IMR-90 (cell line): Measurements from ENCODE around the gene ELOVL1. TPM values are rescaled to one million over a fixed set of nuclear protein-coding genes. Genes with fewer than 3 reads are reported as not detected.

Experiments used
- ATAC-seq: fragments of 200-7000 bp; cut with Tn5 transposase; 2 replicates; pipeline ENCODE4 v1.9.1; 2020; ENCODE audit warnings: low read depth, mild to moderate bottlenecking, moderate library complexity
- BruUV-seq: library from RNA; stranded (reverse); fragments of 400-500 nt; replicated peaks from 2 replicates; lab custom pipeline; 2021; lab: Mats Ljungman, UMichigan
- CTCF ChIA-PET: fragments of 300-600 bp; formaldehyde crosslinking; extraction: SDS; loops from one replicate; lab custom pipeline; 2021; ENCODE audit warnings: antibody characterized with exemption; lab: Yijun Ruan, JAX
- POLR2A ChIA-PET: fragments of 300-600 bp; sonication (Branson Sonifier 250); formaldehyde crosslinking; loops from one replicate; lab custom pipeline; 2022; ENCODE audit warnings: antibody characterized with exemption; ENCODE audit not compliant: unreplicated experiment; lab: Charles Lee
- DNase-seq: peaks from one replicate; pipeline ENCODE4 v3.0.0; 2013
- H2AFZ ChIP-seq: replicated peaks from 2 replicates; pipeline ENCODE3; 2013; ENCODE audit warnings: low read length, mild to moderate bottlenecking; ENCODE audit not compliant: poor library complexity
- H2AK5ac ChIP-seq: 2 replicates; pipeline ENCODE4 v1.6.1; 2013; ENCODE audit warnings: low read depth, low read length, inconsistent platforms
- H2AK9ac ChIP-seq: replicated peaks from 2 replicates; pipeline ENCODE3; 2013; ENCODE audit warnings: mild to moderate bottlenecking, low read depth, low read length, moderate library complexity; ENCODE audit not compliant: poor library complexity
- H2BK120ac ChIP-seq: 2 replicates; pipeline ENCODE4 v1.6.1; 2013; ENCODE audit warnings: low read depth, low read length, inconsistent platforms
- H2BK15ac ChIP-seq: 3 replicates; pipeline ENCODE4 v1.6.1; 2013; ENCODE audit warnings: low read depth, low read length, inconsistent platforms
- H2BK20ac ChIP-seq: 2 replicates; pipeline ENCODE4 v1.6.1; 2013; ENCODE audit warnings: low read depth, mild to moderate bottlenecking, inconsistent platforms, low read length, moderate library complexity
- H2BK5ac ChIP-seq: 2 replicates; pipeline ENCODE4 v1.6.1; 2013; ENCODE audit warnings: mild to moderate bottlenecking, low read depth, low read length, inconsistent platforms; ENCODE audit not compliant: poor library complexity, severe bottlenecking
- H3K14ac ChIP-seq: replicated peaks from 2 replicates; pipeline ENCODE4 v1.6.1; 2013; ENCODE audit warnings: low read depth, low read length, inconsistent platforms
- H3K18ac ChIP-seq: 2 replicates; pipeline ENCODE4 v1.6.1; 2013; ENCODE audit warnings: low read depth, low read length, control low read depth
- H3K23ac ChIP-seq: 2 replicates; pipeline ENCODE4 v1.6.1; 2013; ENCODE audit warnings: low read depth, low read length, inconsistent platforms
- H3K27ac ChIP-seq: 2 replicates; pipeline ENCODE4 v1.5.1; 2013; ENCODE audit warnings: mild to moderate bottlenecking, control low read depth, low read length; ENCODE audit not compliant: insufficient read depth
- H3K27me3 ChIP-seq: 2 replicates; pipeline ENCODE4 v1.6.1; 2013; ENCODE audit warnings: low read length; ENCODE audit not compliant: control insufficient read depth, insufficient read depth
- H3K36me3 ChIP-seq: 2 replicates; pipeline ENCODE4 v1.6.1; 2013; ENCODE audit warnings: low read length, mixed read lengths; ENCODE audit not compliant: control insufficient read depth, insufficient read depth
- H3K4ac ChIP-seq: 2 replicates; pipeline ENCODE4 v1.6.1; 2013; ENCODE audit warnings: low read depth, low read length, inconsistent platforms
- H3K4me1 ChIP-seq: 2 replicates; pipeline ENCODE4 v1.6.1; 2013; ENCODE audit warnings: low read length, mixed read lengths; ENCODE audit not compliant: control insufficient read depth, insufficient read depth
- H3K4me2 ChIP-seq: 2 replicates; pipeline ENCODE4 v1.6.1; 2013; ENCODE audit warnings: low read depth, mild to moderate bottlenecking, control low read depth, low read length, moderate library complexity
- H3K4me3 ChIP-seq: 2 replicates; pipeline ENCODE4 v1.5.1; 2013; ENCODE audit warnings: low read depth, mild to moderate bottlenecking, control low read depth, low read length, moderate library complexity; ENCODE audit not compliant: insufficient read depth
- H3K56ac ChIP-seq: 2 replicates; pipeline ENCODE4 v1.6.1; 2013; ENCODE audit warnings: low read length, inconsistent platforms; ENCODE audit not compliant: insufficient read depth; ENCODE audit errors: extremely low read depth
- H3K79me1 ChIP-seq, 2 experiments: 2 replicates each; pipeline ENCODE4 v1.6.1; 2013; ENCODE audit warnings: low read length in 2 of 2, inconsistent platforms in 1 of 2, low read depth in 1 of 2
- H3K9ac ChIP-seq: 2 replicates; pipeline ENCODE4 v1.6.1; 2013; ENCODE audit warnings: low read depth, low read length, control low read depth
- H3K9me1 ChIP-seq: 2 replicates; pipeline ENCODE4 v1.6.1; 2013; ENCODE audit warnings: low read length, inconsistent platforms; ENCODE audit not compliant: insufficient read depth
- H3K9me3 ChIP-seq: 2 replicates; pipeline ENCODE4 v1.6.1; 2013; ENCODE audit warnings: low read length; ENCODE audit not compliant: control insufficient read depth, insufficient read depth
- H4K20me1 ChIP-seq: 2 replicates; pipeline ENCODE4 v1.6.1; 2013; ENCODE audit warnings: low read length, inconsistent platforms; ENCODE audit not compliant: insufficient read depth
- H4K5ac ChIP-seq: 2 replicates; pipeline ENCODE4 v1.6.1; 2013; ENCODE audit warnings: mild to moderate bottlenecking, low read depth, low read length, control low read depth
- H4K8ac ChIP-seq, 2 experiments: 2 replicates each; pipeline ENCODE4 v1.6.1; 2013; ENCODE audit warnings: low read depth in 2 of 2, low read length in 2 of 2, control low read depth in 1 of 2, inconsistent platforms in 1 of 2
- H4K91ac ChIP-seq: 2 replicates; pipeline ENCODE4 v1.6.1; 2013; ENCODE audit warnings: low read depth, low read length, inconsistent platforms; ENCODE audit not compliant: insufficient read depth
- BHLHE40 ChIP-seq: fragments of 150-350 bp; IDR thresholded peaks from 2 replicates; pipeline ENCODE4 v1.6.1; 2016; ENCODE audit warnings: mild to moderate bottlenecking, low read depth, low read length
- CEBPB ChIP-seq: IDR thresholded peaks from 2 replicates; pipeline ENCODE4 v1.6.1; 2012; ENCODE audit warnings: low read depth, low read length, improper control_type of control experiment
- CHD1 ChIP-seq: IDR thresholded peaks from 2 replicates; pipeline ENCODE4 v1.6.1; 2012; ENCODE audit warnings: low read depth, low read length, improper control_type of control experiment
- ELK1 ChIP-seq: fragments of 150-350 bp; IDR thresholded peaks from 2 replicates; pipeline ENCODE4 v1.6.1; 2016; ENCODE audit warnings: low read depth, mild to moderate bottlenecking, low read length, moderate library complexity, borderline replicate concordance
- FOS ChIP-seq: fragments of 150-350 bp; IDR thresholded peaks from 2 replicates; pipeline ENCODE4 v1.6.1; 2016; ENCODE audit warnings: low read depth, low read length
- MAFK ChIP-seq: IDR thresholded peaks from 2 replicates; pipeline ENCODE4 v1.6.1; 2012; ENCODE audit warnings: low read depth, low read length, improper control_type of control experiment
- MAZ ChIP-seq: IDR thresholded peaks from 2 replicates; pipeline ENCODE4 v1.6.1; 2012; ENCODE audit warnings: low read depth, mild to moderate bottlenecking, low read length, improper control_type of control experiment, moderate library complexity, borderline replicate concordance
- MXI1 ChIP-seq: IDR thresholded peaks from 2 replicates; pipeline ENCODE4 v1.6.1; 2012; ENCODE audit warnings: low read depth, mild to moderate bottlenecking, low read length, moderate library complexity, borderline replicate concordance
- NFE2L2 ChIP-seq: fragments of 150-350 bp; IDR thresholded peaks from 2 replicates; pipeline ENCODE4 v1.6.1; 2016; ENCODE audit warnings: low read depth, mild to moderate bottlenecking, low read length
- POLR2A ChIP-seq: IDR thresholded peaks from 2 replicates; pipeline ENCODE4 v1.6.1; 2012; ENCODE audit warnings: mild to moderate bottlenecking, low read depth, low read length
- RAD21 ChIP-seq: IDR thresholded peaks from 2 replicates; pipeline ENCODE4 v1.6.1; 2012; ENCODE audit warnings: low read length, improper control_type of control experiment
- RCOR1 ChIP-seq: IDR thresholded peaks from 2 replicates; pipeline ENCODE4 v1.6.1; 2012; ENCODE audit warnings: mild to moderate bottlenecking, low read length, improper control_type of control experiment; ENCODE audit not compliant: insufficient replicate concordance
- RFX5 ChIP-seq: IDR thresholded peaks from 2 replicates; pipeline ENCODE4 v1.8.0; 2012; ENCODE audit warnings: low read depth, mild to moderate bottlenecking, low read length, moderate library complexity
- SMC3 ChIP-seq: fragments of 150-350 bp; IDR thresholded peaks from 2 replicates; pipeline ENCODE4 v1.6.1; 2016; ENCODE audit warnings: low read depth, mild to moderate bottlenecking, antibody characterized with exemption, low read length, moderate library complexity
- WGBS, 2 experiments: methylation state at CpG; one replicate each; pipeline versions ENCODE4 v1.1.5 to v1.1.7; 2013; ENCODE audit warnings: missing lambda C conversion rate in 2 of 2; ENCODE audit not compliant: insufficient read length in 1 of 2; ENCODE audit errors: extremely low coverage in 2 of 2; 5-methylcytosine and 5-hydroxymethylcytosine counted together
- dilution Hi-C: fragments of 300-500 bp; cut with HindIII; formaldehyde crosslinking; loops from one replicate; pipeline ENCODE4 v1.14.3; 2018; ENCODE audit warnings: low sequenced_read_pairs; ENCODE audit not compliant: unreplicated experiment
- in situ Hi-C: fragments of 300-500 bp; cut with MboI; formaldehyde crosslinking; loops from 3 replicates; pipeline ENCODE4 v1.14.3; 2019; ENCODE audit warnings: low sequenced_read_pairs, inconsistent platforms, mixed read lengths
- intact Hi-C: fragments of 100-400 bp; cut with micrococcal nuclease; formaldehyde crosslinking; loops from 2 replicates; pipeline ENCODE4 v1.10.0; 2022
- polyA plus RNA-seq, 3 experiments: library from polyadenylated mRNA; depleted of rRNA; stranded (reverse); fragments of >200 nt; gene quantifications; 2 replicates each; pipeline ENCODE4 v1.2.3, GENCODE V29; 2012; ENCODE audit warnings: low replicate concordance in 1 of 3
- total RNA-seq: library from RNA; depleted of rRNA; stranded (reverse); fragments of >200 nt; gene quantifications from 2 replicates; pipeline ENCODE4 v1.2.3, GENCODE V29; 2012
- TF ChIP-seq, protein P1 (sequence below): conservative IDR thresholded peaks from 2 replicates; pipeline ENCODE4 v1.5.1; 2012; ENCODE audit warnings: mild to moderate bottlenecking, low read depth, low read length, improper control_type of control experiment

The ELOVL1 gene
- total and polyA plus RNA-seq, 2 of the 4 experiments (the other 2 are of a cell fraction): 88.9 to 211 TPM

DNA sequence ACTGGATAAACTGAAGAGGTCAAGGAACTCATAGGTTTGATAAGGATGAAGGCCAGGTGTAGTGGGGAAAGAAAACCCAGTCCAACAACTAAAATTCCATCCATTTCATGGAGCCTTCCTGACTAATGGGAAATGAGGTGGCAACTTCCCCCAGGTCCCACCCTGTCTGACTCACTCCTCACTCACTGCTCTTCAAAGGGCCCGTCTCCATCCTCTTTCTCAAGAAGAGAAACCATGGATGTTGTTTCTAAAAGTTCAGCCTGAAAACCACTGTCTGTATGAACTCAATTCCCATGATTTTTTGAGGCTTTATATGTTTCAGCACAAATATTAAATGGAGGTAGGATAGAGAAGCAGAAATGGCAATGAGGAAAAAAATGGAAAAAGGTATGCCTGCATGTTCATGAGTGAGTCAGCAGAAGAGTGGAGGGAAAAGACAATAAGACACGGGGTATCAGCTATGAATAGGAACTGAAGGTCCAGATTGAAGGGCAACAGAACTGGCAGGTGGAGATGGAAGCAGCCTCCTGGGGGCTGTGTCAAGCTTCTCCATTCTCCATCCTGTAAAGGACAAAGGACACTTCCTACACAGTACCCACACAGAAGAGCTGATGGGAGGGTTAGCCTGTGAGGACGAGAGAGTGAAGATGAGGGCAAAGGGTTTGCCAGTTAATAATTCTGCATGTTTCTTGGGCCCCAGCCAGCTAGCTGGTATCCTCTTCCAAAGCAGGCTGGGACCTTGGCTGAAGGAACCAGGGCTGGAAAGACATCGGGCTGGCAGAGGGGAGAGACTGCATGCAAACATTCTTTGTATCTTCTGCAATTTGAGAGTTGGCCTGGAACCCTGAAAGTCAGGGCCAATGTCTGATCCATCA, 5.5 kb upstream of the ELOVL1 start:
- Histone ChIP-seq H2BK120ac (peak overlapping the region; percentile 87), H2AK5ac (peak overlapping the region; percentile 89), H3K9ac (no peak overlapping the region), H2BK5ac (peak overlapping the region; percentile 86), H2BK20ac (peak overlapping the region; percentile 84), H3K79me1 (peaks cover 29 to 73% of the 10 kb centered on the region in 2 experiments), H3K18ac (peak overlapping the region; percentile 41; the same call in 1 of the 2 replicates), H3K36me3 (0 out of 2 replicates have a peak, but pooled peaks cover 8% of the 10 kb centered on the region), H3K27ac (peak overlapping the region; percentile 60), H4K91ac (peak overlapping the region; percentile 92), H3K4me1 (peaks cover 13% of the 10 kb centered on the region), H2AFZ (peak overlapping the region; percentile 14), H4K20me1 (no peaks in the 10 kb centered on the region), H4K8ac (peak overlapping the region; percentile 94 to 96), H4K5ac (peak overlapping the region; percentile 26; the same call in 1 of the 2 replicates), H3K9me3 (no peaks in the 10 kb centered on the region), H3K4me3 (no peak overlapping the region), H3K14ac (peak overlapping the region; percentile 86), H2AK9ac (peak overlapping the region; percentile 63), H3K4ac (peak overlapping the region; percentile 92), H2BK15ac (peak overlapping the region; percentile 97), H3K9me1 (peaks cover 10% of the 10 kb centered on the region), H3K23ac (peak overlapping the region; percentile 68), H3K27me3 (no peaks in the 10 kb centered on the region), H3K4me2 (no peak overlapping the region; the same call in 1 of the 2 replicates), H3K56ac (peak overlapping the region; percentile 61)
- CTCF ChIA-PET: no interaction called here
- no TSS peak for BruUV-seq
- DNase-seq (peak; percentile 88), ATAC-seq (peak; percentile 42)
- intact Hi-C loops (no loop called here), dilution Hi-C loops (no loop called here), in situ Hi-C loops (no loop called here)
- POLR2A ChIA-PET: no interaction called here
- WGBS, 2 experiments: no CpG with 5 or more reads among the region's 4 CpGs
- TF ChIP-seq RFX5 (no peak), NFE2L2 (peak; percentile 17; the same call in 1 of the 2 replicates), RCOR1 (peak; percentile 84), MAFK (no peak; the same call in 1 of the 2 replicates), ELK1 (no peak), CHD1 (no peak), MXI1 (no peak), RAD21 (no peak), SMC3 (no peak), MAZ (no peak), FOS (peak; percentile 83), CEBPB (peak; percentile 61), POLR2A (no peak), BHLHE40 (no peak)
- TF ChIP-seq, protein P1, sequence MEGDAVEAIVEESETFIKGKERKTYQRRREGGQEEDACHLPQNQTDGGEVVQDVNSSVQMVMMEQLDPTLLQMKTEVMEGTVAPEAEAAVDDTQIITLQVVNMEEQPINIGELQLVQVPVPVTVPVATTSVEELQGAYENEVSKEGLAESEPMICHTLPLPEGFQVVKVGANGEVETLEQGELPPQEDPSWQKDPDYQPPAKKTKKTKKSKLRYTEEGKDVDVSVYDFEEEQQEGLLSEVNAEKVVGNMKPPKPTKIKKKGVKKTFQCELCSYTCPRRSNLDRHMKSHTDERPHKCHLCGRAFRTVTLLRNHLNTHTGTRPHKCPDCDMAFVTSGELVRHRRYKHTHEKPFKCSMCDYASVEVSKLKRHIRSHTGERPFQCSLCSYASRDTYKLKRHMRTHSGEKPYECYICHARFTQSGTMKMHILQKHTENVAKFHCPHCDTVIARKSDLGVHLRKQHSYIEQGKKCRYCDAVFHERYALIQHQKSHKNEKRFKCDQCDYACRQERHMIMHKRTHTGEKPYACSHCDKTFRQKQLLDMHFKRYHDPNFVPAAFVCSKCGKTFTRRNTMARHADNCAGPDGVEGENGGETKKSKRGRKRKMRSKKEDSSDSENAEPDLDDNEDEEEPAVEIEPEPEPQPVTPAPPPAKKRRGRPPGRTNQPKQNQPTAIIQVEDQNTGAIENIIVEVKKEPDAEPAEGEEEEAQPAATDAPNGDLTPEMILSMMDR: no peak
